Measurements from ENCODE around the gene WNT6. TPM values are rescaled to one million over a fixed set of nuclear protein-coding genes. Genes with fewer than 3 reads are reported as not detected.
A peak's percentile ranks its signal among the peaks of the same experiment; 100 is the strongest.

The WNT6 gene
- total RNA-seq, 1 experiment from 2014 or later: 1.4 TPM

- Histone ChIP-seq H2AFZ (ENCODE audit: low read depth, low read length, poor library complexity, severe bottlenecking) (no peak overlapping the region), H3K4me1 (ENCODE audit: control insufficient read depth in 1 of 2, insufficient read depth in 2 of 2, low read length in 2 of 2) (peaks cover 52 to 68% of the 10 kb centered on the region in 2 experiments), H3K79me2 (ENCODE audit: insufficient read depth, low read length) (no peaks in the 10 kb centered on the region; the same call in 1 of the 2 replicates), H3K4me3 (replicated peaks in 1 of 2; ENCODE audit: low read depth in 1 of 2, low read length in 2 of 2) (peak overlapping the region; percentile 37 to 76), H4K20me1 (ENCODE audit: insufficient read depth) (no peaks in the 10 kb centered on the region), H3K4me2 (ENCODE audit: low read length) (peak overlapping the region; percentile 92), H3K9me2 (ENCODE audit: insufficient read depth) (no peaks in the 10 kb centered on the region), H3K9me3 (ENCODE audit: control insufficient read depth in 1 of 2, insufficient read depth in 1 of 2, low read depth in 1 of 2, low read length in 2 of 2) (no peaks in the 10 kb centered on the region), H3K36me3 (ENCODE audit: control insufficient read depth in 1 of 2, insufficient read depth in 2 of 2, low read length in 2 of 2) (no peaks in the 10 kb centered on the region), H3K9ac (ENCODE audit: low read length) (peak overlapping the region; percentile 82), H3K27me3 (ENCODE audit: insufficient read depth, low read length) (no peaks in the 10 kb centered on the region), H3K27ac (ENCODE audit: low read depth, low read length) (peak overlapping the region; percentile 92)
- ATAC-seq (no peak), DNase-seq (ENCODE audit: low read depth, low spot score) (no peak)
- no TSS peak for BruUV-seq (replicated peaks)
- ChIA-PET POLR2A (interaction anchor here (0.6 to 1.7 kb wide), 5 partner anchors 9 to 624 kb away, joined by 3 to 6 read pairs (median 4); no protein-coding TSS in a partner anchor), RAD21 (ENCODE audit: low non-redundant PET in 1 of 2, low total read pairs in 2 of 2, uncharacterized antibody in 2 of 2, unreplicated experiment in 2 of 2) (interaction anchor here (1.3 to 2.8 kb wide), 3 partner anchors 20 to 44 kb away, joined by 5 to 48 read pairs (median 30); no protein-coding TSS in a partner anchor), CTCF (interaction anchor here (0.8 to 10.3 kb wide), 21 partner anchors 10 to 349 kb away, joined by 3 to 278 read pairs (median 6); partner anchors contain the start of genes CDK5R2, RNF25, STK36 and TTLL4)
- TF ChIP-seq ZNF274 (IDR thresholded peaks at IDR 0.05; ENCODE audit: low read depth, low read length): no peak
- no peak for TF ChIP-seq EZH2phosphoT487 (IDR thresholded peaks at IDR 0.05; ENCODE audit: borderline replicate concordance)
- TF ChIP-seq FOSL1 (IDR thresholded peaks at IDR 0.05; ENCODE audit: low read depth): no peak
- TF ChIP-seq ELF1 (IDR thresholded peaks at IDR 0.05; ENCODE audit: borderline replicate concordance, low read depth): no peak
- TF ChIP-seq ZBTB33 (IDR thresholded peaks at IDR 0.05; ENCODE audit: extremely low read depth, insufficient replicate concordance, low read length): no peak
- no peak for TF ChIP-seq POLR2AphosphoS5 (IDR thresholded peaks at IDR 0.05; ENCODE audit: low read depth, low read length)
- no peak for TF ChIP-seq EGR1 (IDR thresholded peaks at IDR 0.05; ENCODE audit: low read depth)
- TF ChIP-seq CBX3 (IDR thresholded peaks at IDR 0.05; ENCODE audit: low read depth): no peak
- TF ChIP-seq EZH2 (IDR thresholded peaks at IDR 0.05): no peak
- no peak for TF ChIP-seq SIN3A (IDR thresholded peaks at IDR 0.05; ENCODE audit: low read depth)
- TF ChIP-seq YY1 (IDR thresholded peaks at IDR 0.05; ENCODE audit: extremely low read depth, insufficient replicate concordance, low read depth, low read length): no peak
- no peak for TF ChIP-seq SP1 (IDR thresholded peaks at IDR 0.05; ENCODE audit: low read depth)
- TF ChIP-seq RAD21 (IDR thresholded peaks at IDR 0.05; ENCODE audit: low read depth): no peak
- no peak for TF ChIP-seq POLR2A (IDR thresholded peaks at IDR 0.05; ENCODE audit: borderline replicate concordance, extremely low read depth, insufficient read depth, insufficient read length)
- no peak for TF ChIP-seq REST (IDR thresholded peaks at IDR 0.05; ENCODE audit: low read depth)
- no peak for TF ChIP-seq CTCF (IDR thresholded peaks at IDR 0.05 in 2 of 3, conservative IDR thresholded peaks at IDR 0.05 in 1 of 3; ENCODE audit: borderline replicate concordance in 1 of 3, insufficient read depth in 1 of 3, low read depth in 2 of 3, low read length in 2 of 3)
- TF ChIP-seq CEBPB (IDR thresholded peaks at IDR 0.05; ENCODE audit: low read depth): no peak
- intact Hi-C loops (cut with micrococcal nuclease): loop anchor here (1.0 kb wide), 2 partner anchors 21 to 44 kb away; no protein-coding TSS in a partner anchor
These were observed 37.9 kb downstream of the WNT6 start for GRCh38 chr2:218897394-218898108.

Data from HCT116 (cell line).